ENCODE results near the gene KRAS.

KRAS gene

DNA sequence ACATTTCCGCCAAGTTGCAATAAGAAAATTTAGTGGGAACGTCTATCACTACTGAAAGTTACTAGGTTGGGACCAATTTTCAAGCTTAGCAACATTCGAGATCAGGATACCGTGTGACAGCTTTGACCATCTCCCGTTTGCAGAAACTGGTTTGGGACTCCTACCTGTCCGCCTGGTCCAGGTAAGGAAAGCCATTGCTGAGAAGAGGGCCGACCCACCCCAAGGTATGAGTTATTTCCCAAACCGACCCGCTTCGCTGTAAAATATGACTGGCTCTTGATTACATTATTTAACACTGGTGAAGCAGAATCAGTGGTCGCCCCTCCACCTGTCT, 56.0 kb downstream of the KRAS start:
- DNase-seq: no peak

GRCh38 chr12:25194214-25194613, 56.5 kb downstream of the KRAS start:
- DNase-seq: no peak

- no peak for DNase-seq
Measured at GRCh38 chr12:25190793-25191192, 59.9 kb downstream of the KRAS start.

- DNase-seq: no peak
Measured at GRCh38 chr12:25189656-25190055, 61.1 kb downstream of the KRAS start.

- DNase-seq: no peak
Measured at GRCh38 chr12:25187781-25188180, 62.9 kb downstream of the KRAS start.

DNA sequence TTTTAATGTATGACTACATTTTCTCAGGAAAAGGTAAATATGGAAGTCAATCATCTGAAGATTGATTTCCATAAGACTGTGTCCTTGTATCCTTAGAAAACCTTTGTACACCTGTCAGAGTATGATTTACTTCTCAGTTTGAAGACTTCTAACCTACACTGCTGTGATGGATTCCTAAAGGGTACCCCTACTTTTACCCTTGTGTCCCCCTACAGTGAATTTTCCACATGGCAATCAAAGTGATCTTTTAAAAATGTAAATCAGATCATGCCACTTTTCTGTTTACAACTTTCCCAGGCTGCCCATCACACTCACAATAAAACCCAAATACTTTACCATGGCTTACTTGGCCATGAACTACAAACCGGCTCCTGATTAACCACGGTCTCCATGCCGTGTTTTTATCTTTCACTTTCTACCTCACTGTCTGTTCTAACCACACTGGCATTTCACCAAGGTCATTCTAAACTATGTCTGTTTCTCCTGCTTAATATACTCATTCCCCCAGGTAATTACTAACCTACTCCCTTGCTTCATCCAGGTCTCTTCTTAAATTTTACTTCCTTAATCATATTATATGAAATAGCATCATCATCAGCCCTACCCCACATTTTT, 63.8 kb downstream of the KRAS start:
- DNase-seq: no peak

DNA sequence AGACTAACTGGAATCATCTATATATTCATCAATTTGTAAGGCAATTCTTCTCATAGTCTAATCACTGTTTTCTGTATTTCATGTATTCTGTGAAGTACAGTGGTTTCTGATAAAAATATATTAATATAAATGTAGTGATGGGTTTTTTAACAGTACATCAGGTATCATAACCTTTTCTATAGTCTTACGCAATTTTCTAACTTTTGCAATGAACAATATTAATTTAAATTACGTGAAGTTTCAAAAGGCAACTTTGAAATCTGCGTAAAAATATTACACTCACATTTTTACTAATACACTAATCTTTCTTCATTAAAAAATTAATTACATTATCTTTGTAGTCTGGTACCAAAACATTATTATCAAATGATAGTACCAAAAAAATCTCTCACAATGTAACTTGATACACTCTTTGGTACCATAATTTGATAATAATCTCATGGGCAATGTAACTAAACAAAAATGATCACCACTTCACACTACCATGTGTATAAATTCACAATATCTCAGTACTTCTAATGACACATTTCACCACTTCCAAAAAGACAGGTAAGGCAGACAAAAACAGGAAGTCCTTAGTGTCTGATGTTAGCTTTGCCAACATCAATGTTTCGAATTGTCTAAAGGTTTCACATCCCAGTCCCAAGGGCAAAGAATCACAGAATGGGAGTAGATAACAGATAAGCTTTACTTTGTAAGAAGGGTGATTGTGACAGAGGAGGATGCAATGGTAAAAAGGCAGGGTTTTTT, 64.5 kb downstream of the KRAS start:
- no peak for DNase-seq

- no peak for DNase-seq
Measured at GRCh38 chr12:25184132-25184531, 66.6 kb downstream of the KRAS start.

GRCh38 chr12:25182765-25183164, 68.0 kb downstream of the KRAS start:
- DNase-seq: no peak

GRCh38 chr12:25162866-25163265, 87.9 kb downstream of the KRAS start:
- no peak for DNase-seq

DNA sequence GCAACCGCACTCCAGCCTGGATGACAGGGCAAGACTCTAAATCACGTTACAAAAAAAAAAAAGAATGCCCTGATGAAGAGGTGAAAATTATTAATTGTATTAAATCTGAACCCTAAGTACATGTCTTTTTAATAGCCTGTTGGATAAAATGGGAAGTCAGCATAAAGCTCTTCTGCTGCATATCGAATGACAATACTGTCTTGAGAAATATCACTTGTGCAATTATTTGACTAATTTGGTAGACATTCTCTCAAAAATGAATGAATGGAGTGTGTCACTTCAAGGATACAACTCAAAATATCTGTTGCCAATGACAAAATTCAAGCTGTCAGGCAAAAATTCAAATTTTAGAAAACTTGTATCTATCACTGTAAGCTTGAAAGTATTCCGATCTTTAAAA, 94.7 kb downstream of the KRAS start:
- DNase-seq: no peak

DNA sequence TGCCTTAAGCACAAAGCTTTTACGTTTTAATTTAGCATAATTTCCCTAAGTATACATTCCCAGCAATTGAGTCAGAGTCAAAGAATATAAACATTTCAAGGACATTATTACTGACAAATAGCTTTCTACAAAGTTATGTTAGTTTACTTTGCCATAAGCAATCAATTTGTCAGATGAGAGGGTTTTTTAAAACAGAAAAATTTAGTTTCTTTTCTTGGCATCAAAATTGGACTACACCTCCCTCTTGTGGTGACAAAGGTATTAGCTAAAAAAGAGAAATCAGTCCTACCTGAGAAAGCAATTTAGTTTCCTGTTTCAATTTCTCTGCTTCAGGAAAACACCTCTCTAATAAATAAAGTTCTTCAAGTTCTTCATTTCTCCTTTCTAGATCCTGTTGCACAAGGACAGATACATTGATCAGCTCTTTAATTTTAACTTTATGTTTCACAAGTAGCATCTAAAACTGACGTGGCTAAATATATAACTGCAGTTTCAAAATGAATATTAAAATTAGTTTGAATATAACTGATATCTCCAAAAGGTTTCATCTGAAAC, 95.6 kb downstream of the KRAS start:
- no peak for DNase-seq

Data from stimulated activated CD8-positive, alpha-beta memory T cell treated with anti-CD3 and anti-CD28 coated beads, Interleukin-4, amount 100 ng/mL, for 48 hours (primary cell).